Hematopoietic multipotent progenitor cell treated with erythropoietin and hydrocortisone succinate and interleukin-3 and kit ligand, for 6 days (in vitro differentiated cells): ENCODE data around the gene SIGLEC12.
"Not testable (repeated sequence)": the region's sequence is repeated elsewhere in the genome, so short reads cannot be mapped to it uniquely, and the experiment has no call there.

Experiments
- DNase-seq: peaks from one replicate; pipeline ENCODE4 v3.0.0-alpha.2; 2015

Gene SIGLEC12

GRCh38 chr19:51479531-51480331 is 21.9 kb downstream of the SIGLEC12 start:
- no peak for DNase-seq

GRCh38 chr19:51478381-51479234 is 23.0 kb downstream of the SIGLEC12 start, which contains the start of gene CEACAM18:
Gene CEACAM18 (plus strand): TSS chr19:51478539.
- no peak for DNase-seq

GRCh38 chr19:51477344-51477743 is 24.3 kb downstream of the SIGLEC12 start:
- no peak for DNase-seq

GRCh38 chr19:51476164-51476563 is 25.4 kb downstream of the SIGLEC12 start:
- DNase-seq: no peak

- peak; percentile 96 for DNase-seq
Observed at GRCh38 chr19:51473009-51473707, 28.4 kb downstream of the SIGLEC12 start.

- DNase-seq: no peak
Observed at GRCh38 chr19:51472607-51473006, 29.0 kb downstream of the SIGLEC12 start.

GRCh38 chr19:51471527-51471926 is 30.1 kb downstream of the SIGLEC12 start:
- no peak for DNase-seq

GRCh38 chr19:51470966-51471365 is 30.6 kb downstream of the SIGLEC12 start:
- peak; percentile 88 for DNase-seq

- no peak for DNase-seq
Observed at GRCh38 chr19:51469629-51470028, 32.0 kb downstream of the SIGLEC12 start.

GRCh38 chr19:51469162-51469561 is 32.4 kb downstream of the SIGLEC12 start:
- no peak for DNase-seq

GRCh38 chr19:51468545-51468920 is 33.1 kb downstream of the SIGLEC12 start:
- no peak for DNase-seq

- peak; percentile 70 for DNase-seq
Observed at GRCh38 chr19:51467864-51468544, 33.6 kb downstream of the SIGLEC12 start.

GRCh38 chr19:51466723-51467122 is 34.9 kb downstream of the SIGLEC12 start:
- no peak for DNase-seq

GRCh38 chr19:51463976-51464581 is 37.5 kb downstream of the SIGLEC12 start:
- DNase-seq: not testable (repeated sequence)

GRCh38 chr19:51462681-51463080 is 38.9 kb downstream of the SIGLEC12 start:
- no peak for DNase-seq

GRCh38 chr19:51462276-51462675 is 39.3 kb downstream of the SIGLEC12 start:
- no peak for DNase-seq

GRCh38 chr19:51461723-51462161 is 39.9 kb downstream of the SIGLEC12 start:
- peak; percentile 73 for DNase-seq

GRCh38 chr19:51460164-51460992 is 41.2 kb downstream of the SIGLEC12 start:
- peak; percentile 80 for DNase-seq

- DNase-seq: peak; percentile 67
Observed at GRCh38 chr19:51458899-51459505, 42.6 kb downstream of the SIGLEC12 start.

- no peak for DNase-seq
Observed at GRCh38 chr19:51458051-51458645, 43.5 kb downstream of the SIGLEC12 start, which contains the start of gene SIGLEC8. Gene SIGLEC8 (minus strand): TSS chr19:51458454. CDS start chr19:51458387, 67 bp downstream.
